Cardiac muscle cell (in vitro differentiated cells and primary cell): ENCODE results near the gene TOGARAM1. TPM values are rescaled to one million over a fixed set of nuclear protein-coding genes. Genes with fewer than 3 reads are reported as not detected.

ENCODE experiments used
- DNase-seq, 2 donors: peaks; one replicate each; pipeline versions ENCODE4 v3.0.0 to v3.0.0-alpha.2; 2010 to 2017; ENCODE audit warnings: low read depth in 1 of 2, low spot score in 1 of 2
- H3K27ac ChIP-seq: fragments of 200-600 bp; sonication (generic); 2 replicates; pipeline ENCODE4 v1.5.1; 2016
- H3K27me3 ChIP-seq: fragments of 200-600 bp; sonication (generic); 2 replicates; pipeline ENCODE4 v1.6.0; 2016; ENCODE audit warnings: control low read depth
- H3K36me3 ChIP-seq: fragments of 200-600 bp; sonication (generic); 2 replicates; pipeline ENCODE4 v1.5.1; 2016; ENCODE audit warnings: control low read depth
- H3K4me1 ChIP-seq: fragments of 200-600 bp; sonication (generic); 2 replicates; pipeline ENCODE4 v1.8.1; 2017; ENCODE audit warnings: low read depth, mild to moderate bottlenecking, mixed run types
- H3K4me3 ChIP-seq: fragments of 200-600 bp; sonication (generic); 2 replicates; pipeline ENCODE4 v1.5.1; 2016; ENCODE audit warnings: mild to moderate bottlenecking
- H3K9me3 ChIP-seq: fragments of 200-600 bp; sonication (generic); 2 replicates; pipeline ENCODE4 v1.5.1; 2017; ENCODE audit warnings: low read depth, mild to moderate bottlenecking, control low read depth
- polyA plus RNA-seq: library from polyadenylated mRNA; unstranded; fragments of >200 nt; fragmentation: Nextera tagmentation; extraction: Ambion mirVana; gene quantifications from 2 replicates; pipeline ENCODE4 v1.2.1, GENCODE V29; 2016
- total RNA-seq: library from RNA; depleted of rRNA; stranded (reverse); fragments of >200 nt; gene quantifications from 2 replicates; pipeline ENCODE4 v1.2.3, GENCODE V29; 2016
- TF ChIP-seq, protein P1 (sequence below): IDR thresholded peaks from 2 replicates; pipeline ENCODE4 v1.5.1; 2012; ENCODE audit warnings: low read depth, mild to moderate bottlenecking, low read length

Gene TOGARAM1
- total and polyA plus RNA-seq, 2 experiments from 2014 or later = 18.4 to 20.7 TPM

DNA sequence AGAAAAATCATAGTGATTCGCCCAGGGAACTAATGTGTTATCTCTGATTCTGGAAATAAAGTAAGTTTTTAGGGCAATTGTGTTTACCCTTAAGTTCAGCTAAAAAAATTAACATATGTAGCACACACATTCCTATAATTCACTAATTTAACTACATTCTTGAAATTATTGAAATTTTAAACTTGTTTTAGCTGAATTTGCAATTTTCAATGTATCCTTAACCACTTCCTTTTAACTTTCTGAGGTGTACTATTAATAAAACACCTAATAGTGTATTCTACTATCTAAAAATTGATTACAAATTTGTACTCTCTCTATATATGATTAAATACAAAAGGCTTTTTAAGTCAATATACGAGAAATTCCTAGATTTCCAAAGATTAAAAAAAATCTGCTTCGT is 2.5 kb upstream of the TOGARAM1 start:
- Histone ChIP-seq H3K9me3 (no peaks in the 10 kb centered on the region), H3K27me3 (no peaks in the 10 kb centered on the region), H3K4me1 (peaks cover 23% of the 10 kb centered on the region), H3K4me3 (peak overlapping the region; percentile 87), H3K36me3 (no peaks in the 10 kb centered on the region), H3K27ac (no peak overlapping the region)
- TF ChIP-seq, protein P1, sequence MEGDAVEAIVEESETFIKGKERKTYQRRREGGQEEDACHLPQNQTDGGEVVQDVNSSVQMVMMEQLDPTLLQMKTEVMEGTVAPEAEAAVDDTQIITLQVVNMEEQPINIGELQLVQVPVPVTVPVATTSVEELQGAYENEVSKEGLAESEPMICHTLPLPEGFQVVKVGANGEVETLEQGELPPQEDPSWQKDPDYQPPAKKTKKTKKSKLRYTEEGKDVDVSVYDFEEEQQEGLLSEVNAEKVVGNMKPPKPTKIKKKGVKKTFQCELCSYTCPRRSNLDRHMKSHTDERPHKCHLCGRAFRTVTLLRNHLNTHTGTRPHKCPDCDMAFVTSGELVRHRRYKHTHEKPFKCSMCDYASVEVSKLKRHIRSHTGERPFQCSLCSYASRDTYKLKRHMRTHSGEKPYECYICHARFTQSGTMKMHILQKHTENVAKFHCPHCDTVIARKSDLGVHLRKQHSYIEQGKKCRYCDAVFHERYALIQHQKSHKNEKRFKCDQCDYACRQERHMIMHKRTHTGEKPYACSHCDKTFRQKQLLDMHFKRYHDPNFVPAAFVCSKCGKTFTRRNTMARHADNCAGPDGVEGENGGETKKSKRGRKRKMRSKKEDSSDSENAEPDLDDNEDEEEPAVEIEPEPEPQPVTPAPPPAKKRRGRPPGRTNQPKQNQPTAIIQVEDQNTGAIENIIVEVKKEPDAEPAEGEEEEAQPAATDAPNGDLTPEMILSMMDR = no peak
- no peak for DNase-seq

GRCh38 chr14:44960146-44960545 is 1.8 kb upstream of the TOGARAM1 start:
- Histone ChIP-seq H3K36me3 (no peaks in the 10 kb centered on the region), H3K9me3 (no peaks in the 10 kb centered on the region), H3K4me3 (peak overlapping the region; percentile 87), H3K27ac (peak overlapping the region; percentile 74), H3K27me3 (no peaks in the 10 kb centered on the region), H3K4me1 (peaks cover 23% of the 10 kb centered on the region)
- TF ChIP-seq, protein P1 = no peak
- peak in 1 of 2 donors; percentile 21 for DNase-seq

DNA sequence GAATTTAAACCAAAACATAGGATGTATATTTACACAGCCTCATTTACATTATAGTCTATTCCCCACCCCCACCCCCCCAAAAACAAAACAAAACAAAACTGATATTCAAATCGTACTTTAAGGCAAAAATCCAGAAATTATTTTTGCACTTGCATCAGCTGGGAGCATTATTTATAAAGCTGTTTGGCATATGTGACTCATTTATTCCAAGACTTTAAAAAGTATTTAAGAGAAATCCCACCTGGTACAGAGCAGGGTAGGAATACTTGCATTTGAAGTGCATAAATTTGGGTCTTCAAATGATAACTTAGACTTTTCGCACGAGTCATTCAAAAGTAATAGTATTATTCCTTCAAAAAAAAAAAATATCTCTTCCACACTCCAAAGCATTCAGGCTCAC is 1.3 kb upstream of the TOGARAM1 start:
- no peaks in the 10 kb centered on the region for H3K36me3 ChIP-seq
- no peaks in the 10 kb centered on the region for H3K9me3 ChIP-seq
- DNase-seq = no peak
- peaks cover 23% of the 10 kb centered on the region for H3K4me1 ChIP-seq
- no peaks in the 10 kb centered on the region for H3K27me3 ChIP-seq
- peak overlapping the region; percentile 74 for H3K27ac ChIP-seq
- peak overlapping the region; percentile 87 for H3K4me3 ChIP-seq
- TF ChIP-seq, protein P1 = no peak

DNA sequence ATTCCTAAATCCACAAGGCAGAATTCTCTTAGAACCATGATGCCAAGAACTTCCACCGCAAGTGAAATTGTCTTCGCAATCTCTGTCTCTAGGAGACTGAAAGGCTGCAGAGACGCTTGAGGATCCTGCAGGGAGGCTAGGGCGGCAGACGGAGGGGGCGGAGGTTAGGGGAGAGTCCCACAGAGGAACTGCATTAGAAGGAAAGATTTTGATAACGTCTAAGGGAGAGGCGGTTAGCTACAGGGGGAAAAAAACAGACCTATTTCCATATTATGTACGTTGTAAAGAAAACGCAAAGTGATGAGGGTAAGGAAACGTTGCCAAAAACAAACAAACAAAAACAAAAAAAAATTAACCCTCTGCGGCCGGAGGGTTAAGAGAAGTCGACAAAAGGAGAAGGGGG is 838 bp upstream of the TOGARAM1 start:
- H3K27ac ChIP-seq = peak overlapping the region; percentile 74
- H3K9me3 ChIP-seq = no peaks in the 10 kb centered on the region
- H3K4me3 ChIP-seq = peak overlapping the region; percentile 87
- no peaks in the 10 kb centered on the region for H3K36me3 ChIP-seq
- peak; percentile 78 for DNase-seq
- H3K27me3 ChIP-seq = no peaks in the 10 kb centered on the region
- H3K4me1 ChIP-seq = peaks cover 23% of the 10 kb centered on the region
- TF ChIP-seq, protein P1 = no peak

DNA sequence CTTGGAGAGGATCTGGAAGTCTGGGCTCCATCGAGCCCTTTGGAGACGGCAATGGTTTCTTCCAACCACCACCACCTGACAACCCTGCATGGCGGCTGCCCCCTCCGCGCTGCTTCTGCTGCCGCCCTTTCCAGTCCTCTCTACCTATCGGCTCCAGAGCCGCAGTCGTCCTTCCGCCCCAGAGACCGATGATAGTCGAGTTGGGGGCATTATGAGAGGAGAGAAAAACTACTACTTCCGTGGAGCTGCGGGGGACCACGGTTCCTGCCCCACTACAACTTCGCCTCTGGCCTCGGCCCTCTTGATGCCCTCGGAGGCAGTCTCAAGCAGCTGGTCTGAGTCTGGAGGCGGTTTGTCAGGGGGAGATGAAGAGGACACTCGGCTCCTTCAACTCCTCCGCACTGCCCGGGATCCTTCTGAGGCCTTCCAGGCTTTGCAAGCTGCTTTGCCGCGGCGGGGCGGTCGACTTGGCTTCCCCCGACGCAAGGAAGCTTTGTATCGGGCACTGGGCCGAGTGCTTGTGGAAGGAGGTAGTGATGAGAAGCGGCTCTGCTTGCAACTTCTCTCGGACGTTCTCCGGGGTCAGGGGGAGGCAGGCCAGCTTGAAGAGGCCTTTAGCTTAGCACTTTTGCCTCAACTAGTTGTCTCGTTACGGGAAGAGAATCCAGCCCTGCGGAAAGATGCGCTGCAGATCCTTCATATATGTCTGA is 499 bp downstream of the TOGARAM1 start:
- TF ChIP-seq, protein P1 = no peak
- no peaks in the 10 kb centered on the region for H3K9me3 ChIP-seq
- H3K27ac ChIP-seq = peak overlapping the region; percentile 79
- no peaks in the 10 kb centered on the region for H3K27me3 ChIP-seq
- peak overlapping the region; percentile 87 for H3K4me3 ChIP-seq
- no peaks in the 10 kb centered on the region for H3K36me3 ChIP-seq
- peak; percentile 70 to 79 for DNase-seq
- peaks cover 31% of the 10 kb centered on the region for H3K4me1 ChIP-seq
